Left forelimb (tissue), 1 donor: ENCODE data around the gene CLBA1.

ENCODE experiments used
- DNase-seq: peaks from one replicate; pipeline ENCODE4 v3.0.0-alpha.2; 2018; ENCODE audit warnings: low spot score

CLBA1 gene

GRCh38 chr14:104980611-104981531 lies 4.7 kb upstream of the CLBA1 start:
- DNase-seq, result peak; percentile 47

DNA sequence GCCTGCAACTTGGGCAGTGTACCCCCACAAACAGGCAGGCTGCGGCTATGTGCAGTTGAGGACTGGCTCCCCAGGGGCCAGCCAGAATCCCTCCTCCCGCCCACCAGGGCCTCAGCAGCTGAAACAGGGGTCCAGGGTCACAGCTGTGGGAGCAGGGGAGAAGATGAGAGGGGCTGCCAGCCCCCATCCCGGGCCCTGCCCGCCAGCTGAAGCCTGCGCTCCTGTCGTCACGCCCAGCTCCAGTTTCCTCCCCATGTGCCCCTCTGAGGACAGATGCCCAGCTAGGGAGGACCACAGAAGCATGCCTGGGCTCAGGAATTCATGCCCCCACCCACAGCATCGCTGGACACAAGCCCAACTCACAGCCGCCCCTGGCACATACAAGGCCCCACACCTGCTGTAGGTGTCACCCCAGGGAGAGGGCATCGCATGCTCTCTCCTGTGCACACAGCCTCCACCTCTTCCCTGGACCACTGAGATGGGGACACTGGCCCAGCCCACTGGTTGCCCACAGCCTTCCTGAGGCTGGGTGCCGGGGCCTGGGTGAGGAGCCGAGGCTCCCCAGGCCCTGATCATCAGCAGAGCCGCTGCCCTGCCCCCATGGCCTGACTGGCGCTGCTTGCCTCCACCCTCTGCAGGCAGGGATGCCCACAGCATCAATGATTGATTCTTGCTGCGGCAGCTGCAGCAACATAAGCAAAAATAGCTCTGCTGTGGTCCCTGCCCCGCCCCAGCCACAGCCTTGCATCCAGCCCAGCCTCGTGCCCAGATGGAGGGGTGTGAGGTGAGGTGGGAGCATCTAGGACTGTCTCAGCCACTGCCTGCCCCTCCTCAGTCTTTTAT lies 3.7 kb upstream of the CLBA1 start:
- no peak for DNase-seq

- DNase-seq, result no peak
Observed at GRCh38 chr14:104982548-104983230, 2.9 kb upstream of the CLBA1 start.

GRCh38 chr14:104983231-104983721 lies 2.3 kb upstream of the CLBA1 start:
- no peak for DNase-seq

- no peak for DNase-seq
Observed at GRCh38 chr14:104984056-104984894, 1.3 kb upstream of the CLBA1 start.

DNA sequence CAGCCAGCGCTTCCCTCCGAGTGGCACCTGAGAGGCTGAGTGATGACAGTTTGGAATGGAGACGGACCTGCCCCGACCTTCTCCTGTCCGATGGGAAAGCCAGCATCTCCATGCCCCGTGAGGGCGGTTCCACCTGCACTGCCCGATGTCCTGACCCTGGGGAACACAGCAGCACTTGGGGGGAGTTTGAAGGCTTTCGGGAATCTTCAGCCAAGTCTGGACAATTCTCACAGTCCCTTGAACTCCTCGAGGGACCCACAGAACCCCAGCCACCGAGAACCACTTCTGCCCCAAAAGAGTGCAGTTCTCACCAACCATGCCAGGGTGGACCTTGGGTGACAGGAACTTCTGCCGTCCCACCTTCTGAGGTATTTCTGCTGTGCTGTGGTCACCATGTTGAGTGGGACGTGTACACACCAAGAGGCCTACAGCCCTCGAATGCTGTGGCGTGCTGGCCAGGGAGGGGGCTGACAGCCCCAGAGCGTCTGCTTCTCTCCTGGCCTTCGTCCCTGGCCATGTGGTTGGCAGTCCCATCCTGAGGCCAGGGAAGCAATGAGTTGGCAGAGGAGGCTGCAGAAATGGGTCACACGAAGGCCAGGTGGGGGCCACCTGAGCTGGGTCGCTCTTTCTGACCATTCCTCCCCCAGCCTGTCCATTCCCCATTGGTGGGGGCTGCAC lies 1.0 kb downstream of the CLBA1 start:
- DNase-seq, result no peak

DNA sequence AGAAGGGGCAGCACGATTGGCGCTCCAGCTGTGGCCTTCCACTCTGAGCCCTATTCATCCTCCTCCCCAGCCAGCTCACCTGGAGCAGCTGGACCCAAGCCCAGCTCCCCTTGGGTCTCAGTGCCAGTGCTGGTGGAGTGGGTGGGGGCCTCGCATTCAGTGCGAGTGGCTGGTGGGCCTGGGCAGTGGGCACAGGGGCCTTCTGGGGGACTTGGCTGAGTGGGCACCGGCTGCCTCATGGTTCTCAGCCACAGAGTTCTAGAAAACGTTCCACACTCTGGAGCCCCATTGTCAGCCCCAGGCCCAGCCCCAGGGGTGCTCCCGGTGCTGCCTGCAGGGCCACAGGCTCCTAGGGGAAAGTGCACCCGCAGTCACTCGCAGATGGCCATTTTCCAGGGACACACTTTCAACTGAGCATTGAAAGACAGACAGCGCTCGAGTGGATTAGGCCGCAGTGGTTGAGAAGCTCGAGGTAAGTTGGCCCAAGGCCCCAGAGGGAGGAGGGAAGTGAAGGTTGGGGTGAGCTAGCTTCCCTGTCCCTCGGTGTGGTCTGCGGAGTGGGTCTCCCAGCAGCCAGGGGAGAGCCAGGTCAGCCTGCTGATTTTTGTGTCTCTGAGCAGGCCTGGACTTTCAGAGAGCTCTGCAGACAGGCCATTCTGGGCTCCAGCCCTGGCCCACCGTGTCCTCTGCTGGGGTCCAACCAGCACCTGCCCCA lies 3.8 kb downstream of the CLBA1 start:
- DNase-seq, result no peak

- DNase-seq, result no peak
Observed at GRCh38 chr14:104989951-104990303, 4.3 kb downstream of the CLBA1 start.

DNA sequence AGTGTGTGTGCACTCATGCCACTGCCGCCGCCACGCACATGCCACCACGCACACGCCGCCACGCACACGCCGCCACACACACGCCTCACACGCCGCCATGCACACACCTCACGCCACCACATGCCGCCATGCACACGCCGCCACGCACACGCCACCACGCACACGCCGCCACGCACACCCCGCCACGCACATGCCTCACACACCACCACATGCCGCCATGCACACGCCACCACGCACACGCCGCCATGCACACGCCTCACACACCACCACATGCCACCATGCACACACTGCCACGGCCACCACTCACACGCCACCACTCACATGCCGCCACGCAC lies 6.3 kb downstream of the CLBA1 start:
- DNase-seq, result no peak

DNA sequence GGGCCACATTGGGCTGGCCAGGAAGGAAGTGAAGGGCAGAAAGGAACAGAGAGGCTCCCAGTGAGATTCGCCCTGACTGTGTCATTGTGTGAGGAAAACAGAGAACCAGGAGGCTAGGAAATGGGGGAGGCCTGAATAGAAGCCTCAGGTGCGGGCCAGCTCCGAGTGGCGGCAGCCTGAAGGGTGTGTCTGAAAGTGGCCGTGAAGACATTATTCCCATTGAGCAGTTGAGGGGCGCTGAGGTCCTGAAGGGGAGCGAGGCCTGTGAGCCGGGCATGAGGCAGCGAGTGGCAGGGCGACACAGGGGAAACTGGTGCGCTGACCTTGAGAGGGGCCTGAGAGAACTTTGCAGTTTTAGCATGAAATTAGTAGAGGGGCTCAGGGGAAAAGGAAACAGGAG lies 6.9 kb downstream of the CLBA1 start:
- DNase-seq, result no peak

DNA sequence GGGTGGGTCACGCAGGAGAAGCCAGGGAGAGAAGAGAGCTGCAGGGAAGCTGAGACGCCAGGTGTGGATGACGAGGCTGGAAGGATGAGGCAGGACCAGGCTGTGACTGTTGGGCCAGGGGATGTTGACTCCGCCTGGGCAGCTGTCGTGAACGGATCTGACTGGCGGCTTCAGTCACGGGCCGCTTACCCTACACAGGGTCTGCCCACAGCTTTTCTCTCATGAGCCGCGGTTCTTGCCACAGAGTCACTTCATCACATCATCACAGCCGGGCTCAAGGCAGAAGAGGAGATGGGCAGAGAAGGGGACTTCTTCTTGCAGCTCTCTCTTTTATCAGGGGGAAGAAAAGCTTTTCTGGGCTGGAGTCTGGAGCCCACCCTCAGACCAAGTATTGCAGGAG lies 7.7 kb downstream of the CLBA1 start:
- DNase-seq, result no peak

- no peak for DNase-seq
Observed at GRCh38 chr14:104993808-104994591, 8.4 kb downstream of the CLBA1 start.

- DNase-seq, result no peak
Observed at GRCh38 chr14:104994978-104995377, 9.4 kb downstream of the CLBA1 start.

- no peak for DNase-seq
Observed at GRCh38 chr14:104996032-104996431, 10.4 kb downstream of the CLBA1 start.

DNA sequence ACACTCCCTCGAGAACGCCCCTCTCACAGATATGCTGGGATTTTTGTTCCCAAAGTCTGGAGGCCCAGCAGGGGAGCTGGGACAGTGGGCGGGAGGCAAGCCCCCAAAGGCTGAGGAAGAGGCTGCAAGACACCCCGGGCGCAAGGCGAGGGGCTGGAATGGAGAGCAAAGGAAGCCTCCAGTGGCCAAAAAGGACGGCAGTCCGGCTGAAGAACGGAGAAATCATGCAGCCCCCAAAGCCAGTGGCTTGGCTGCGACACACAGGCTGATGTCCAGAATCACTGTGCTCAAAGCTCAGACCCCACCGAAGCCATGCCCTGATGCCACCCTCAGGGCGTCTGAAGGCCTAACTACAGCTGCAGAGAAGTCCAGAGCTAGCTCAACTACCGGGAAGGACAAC lies 10.9 kb downstream of the CLBA1 start:
- no peak for DNase-seq

DNA sequence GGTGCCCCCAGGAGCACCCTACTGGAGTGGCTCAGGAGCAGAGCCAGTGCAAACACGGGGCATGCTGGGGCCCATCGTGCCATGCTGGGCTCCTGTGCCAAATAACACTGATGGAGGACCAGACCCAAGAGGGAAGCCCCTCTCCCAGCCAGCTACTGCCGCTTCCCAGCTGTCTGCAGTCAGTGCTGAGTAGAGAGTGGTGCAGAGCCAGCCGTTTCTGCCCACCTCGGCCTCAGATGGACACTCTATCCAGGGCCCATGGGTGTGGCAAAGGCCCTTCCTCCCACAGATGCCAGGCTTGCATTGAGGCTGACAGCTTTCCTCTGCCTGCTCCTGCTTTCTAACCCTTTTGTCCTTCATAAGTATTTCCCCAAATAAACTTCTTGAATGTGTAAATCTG lies 13.2 kb downstream of the CLBA1 start:
- DNase-seq, result no peak

DNA sequence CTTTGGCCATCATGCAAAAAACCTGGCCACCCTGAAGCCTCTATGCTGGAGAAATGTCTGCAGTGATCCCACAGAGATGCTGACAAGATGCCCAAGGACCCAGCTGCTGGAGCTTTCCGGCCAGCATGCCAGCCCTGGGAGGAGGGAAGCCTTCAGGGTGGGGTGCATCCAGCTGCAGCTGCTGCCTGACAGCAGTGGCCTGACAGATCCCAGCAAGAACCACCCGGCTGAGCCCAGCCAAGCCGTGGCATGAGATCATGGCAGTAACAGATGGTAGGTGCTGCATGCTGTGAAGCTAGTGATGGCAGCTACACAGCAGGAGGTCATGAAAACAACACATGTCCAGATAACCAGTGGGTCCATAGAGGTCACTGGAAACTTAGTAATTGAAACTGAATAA lies 13.8 kb downstream of the CLBA1 start:
- DNase-seq, result peak; percentile 57

DNA sequence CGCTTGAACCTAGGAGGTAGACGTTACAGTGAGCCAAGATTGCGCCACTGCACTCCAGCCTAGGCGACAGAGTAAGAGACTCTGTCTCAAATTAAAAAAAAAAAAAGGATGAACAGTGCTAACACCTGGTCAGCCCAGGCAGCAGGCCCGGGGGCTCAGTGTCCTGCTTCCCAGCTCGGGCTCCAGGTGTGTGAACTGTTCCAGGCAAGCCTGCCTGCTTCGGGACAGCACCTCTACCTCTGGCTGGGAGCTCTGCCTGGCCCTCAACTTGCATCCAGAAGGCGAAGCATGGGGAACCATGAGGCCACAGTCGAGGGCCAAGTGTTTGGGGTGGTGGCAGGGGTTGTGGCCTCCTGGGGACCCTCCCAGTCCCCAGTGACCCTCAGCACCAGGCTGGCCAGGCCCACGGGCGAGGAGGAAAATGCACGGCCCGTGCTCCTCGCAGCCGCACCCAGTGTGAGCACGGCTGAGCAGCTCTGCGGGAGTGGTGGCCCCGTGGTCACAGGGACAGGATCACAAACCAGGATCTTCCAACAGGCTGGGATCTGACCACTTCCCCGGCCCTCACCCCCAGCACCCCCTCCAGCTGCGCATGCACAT lies 19.8 kb downstream of the CLBA1 start:
- DNase-seq, result peak; percentile 45
